SK-N-SH (cell line): ENCODE data around the gene CEP44. TPM values are rescaled to one million over a fixed set of nuclear protein-coding genes. Genes with fewer than 3 reads are reported as not detected.
A peak's percentile ranks its signal among the peaks of the same experiment; 100 is the strongest.

Source experiments
- CTCF ChIA-PET: fragments of 300-600, 350-600 bp; formaldehyde crosslinking; extraction: SDS; loops from one replicate; lab custom pipeline; 2021; lab: Yijun Ruan, JAX
- POLR2A ChIA-PET: fragments of 350-600 bp; sonication (Branson Sonifier 250); formaldehyde crosslinking; extraction: SDS; loops from one replicate; lab custom pipeline; 2020; ENCODE audit warnings: antibody characterized with exemption, inconsistent platforms; lab: Yijun Ruan, JAX
- DNase-seq: peaks from one replicate; pipeline ENCODE4 v3.0.0; 2012
- H2AFZ ChIP-seq: fragments of 200-600 bp; sonication (generic); 2 replicates; pipeline ENCODE4 v1.8.1; 2016; ENCODE audit warnings: antibody characterized with exemption, mild to moderate bottlenecking, low read depth
- H3F3A ChIP-seq: fragments of 200-600 bp; sonication (generic); replicated peaks from 2 replicates; pipeline ENCODE3; 2016; ENCODE audit warnings: antibody characterized with exemption, mild to moderate bottlenecking; ENCODE audit not compliant: insufficient read depth
- H3K27ac ChIP-seq, 2 experiments: fragments of 200-500 bp in 1 of 2; fragments of 200-600 bp in 1 of 2; sonication (Bioruptor generic) in 1 of 2; sonication (generic), shearing (Covaris generic) in 1 of 2; 2 replicates each; pipeline versions ENCODE4 v1.5.1 to v1.6.1; 2014 to 2016; ENCODE audit warnings: low read depth in 2 of 2, inconsistent platforms in 1 of 2, low read length in 1 of 2, mild to moderate bottlenecking in 1 of 2, mixed read lengths in 1 of 2
- H3K27me3 ChIP-seq: fragments of 200-600 bp; sonication (generic), shearing (Covaris generic); 2 replicates; pipeline ENCODE4 v1.6.1; 2016; ENCODE audit warnings: mixed run types; ENCODE audit not compliant: insufficient read depth
- H3K36me3 ChIP-seq, 2 experiments: fragments of 200-500 bp in 1 of 2; fragments of 200-600 bp in 1 of 2; sonication (Bioruptor generic) in 1 of 2; sonication (generic) in 1 of 2; replicated peaks in 1 of 2; 2 replicates each; pipeline versions ENCODE3 to v1.5.1; 2014 to 2016; ENCODE audit warnings: low read length in 1 of 2, mild to moderate bottlenecking in 1 of 2; ENCODE audit not compliant: insufficient read depth in 2 of 2, control insufficient read depth in 1 of 2
- H3K4me1 ChIP-seq, 2 experiments: fragments of 200-500 bp in 1 of 2; fragments of 200-600 bp in 1 of 2; sonication (Bioruptor generic) in 1 of 2; sonication (generic), shearing (Covaris generic) in 1 of 2; 2 replicates each; pipeline versions ENCODE4 v1.5.1 to v1.6.1; 2014 to 2016; ENCODE audit warnings: low read depth in 1 of 2, low read length in 1 of 2, mixed run types in 1 of 2; ENCODE audit not compliant: insufficient read depth in 2 of 2, control insufficient read depth in 1 of 2
- H3K4me2 ChIP-seq: fragments of 200-600 bp; sonication (generic), shearing (Covaris generic); 2 replicates; pipeline ENCODE4 v1.6.1; 2017; ENCODE audit warnings: mixed run types
- H3K4me3 ChIP-seq, 2 experiments: fragments of 200-500 bp in 1 of 2; fragments of 200-600 bp in 1 of 2; sonication (Bioruptor generic) in 1 of 2; sonication (generic), shearing (Covaris generic) in 1 of 2; 2 replicates each; pipeline versions ENCODE4 v1.5.1 to v1.8.1; 2014 to 2016; ENCODE audit warnings: low read depth in 2 of 2, inconsistent platforms in 1 of 2, low read length in 1 of 2, mild to moderate bottlenecking in 1 of 2, mixed read lengths in 1 of 2, moderate library complexity in 1 of 2
- H3K79me2 ChIP-seq: fragments of 200-600 bp; sonication (generic); 2 replicates; pipeline ENCODE4 v1.8.1; 2017; ENCODE audit warnings: mild to moderate bottlenecking; ENCODE audit not compliant: insufficient read depth
- H3K9ac ChIP-seq: fragments of 200-600 bp; sonication (generic); 2 replicates; pipeline ENCODE4 v1.6.1; 2017; ENCODE audit warnings: mixed run types
- H3K9me2 ChIP-seq: fragments of 200-600 bp; sonication (generic); 2 replicates; pipeline ENCODE4 v1.6.1; 2017; ENCODE audit warnings: mixed run types
- H3K9me3 ChIP-seq: fragments of 200-600 bp; sonication (generic); 2 replicates; pipeline ENCODE4 v1.6.1; 2017; ENCODE audit warnings: mixed run types, mild to moderate bottlenecking, moderate library complexity
- H4K20me1 ChIP-seq: fragments of 200-600 bp; sonication (generic); 2 replicates; pipeline ENCODE4 v1.6.1; 2017; ENCODE audit warnings: mild to moderate bottlenecking, mixed run types; ENCODE audit not compliant: insufficient read depth
- CHD2 ChIP-seq: fragments of 150-350 bp; IDR thresholded peaks from 2 replicates; pipeline ENCODE4 v1.6.1; 2018; ENCODE audit warnings: low read length; ENCODE audit not compliant: partially characterized antibody
- CTCF ChIP-seq: fragments of 200-600 bp; sonication (generic); IDR thresholded peaks from 2 replicates; pipeline ENCODE4 v1.6.1; 2017; ENCODE audit warnings: antibody characterized with exemption, mild to moderate bottlenecking, moderate library complexity
- EP300 ChIP-seq, 2 experiments: IDR thresholded peaks; 2 replicates each; pipeline versions ENCODE4 v1.4.0 to v1.6.1; 2012; ENCODE audit warnings: borderline replicate concordance in 1 of 2, low read depth in 1 of 2, low read length in 1 of 2
- FOSL2 ChIP-seq: IDR thresholded peaks from 2 replicates; pipeline ENCODE4 v1.4.0; 2012; ENCODE audit warnings: low read depth, mild to moderate bottlenecking, moderate library complexity, borderline replicate concordance
- FOXJ3 ChIP-seq: sonication (generic); formaldehyde crosslinking; IDR thresholded peaks from 2 replicates; pipeline ENCODE4 v1.5.1; 2020; ENCODE audit warnings: mild to moderate bottlenecking, missing genetic modification reagents
- GATA2 ChIP-seq: sonication (generic); formaldehyde crosslinking; IDR thresholded peaks from 2 replicates; pipeline ENCODE4 v1.5.0; 2020; ENCODE audit warnings: mild to moderate bottlenecking, missing genetic modification reagents
- JUND ChIP-seq: IDR thresholded peaks from 2 replicates; pipeline ENCODE4 v1.4.0; 2012
- MXI1 ChIP-seq: IDR thresholded peaks from 2 replicates; pipeline ENCODE4 v1.6.1; 2012; ENCODE audit warnings: mild to moderate bottlenecking, low read depth, low read length, improper control_type of control experiment
- NFIC ChIP-seq: IDR thresholded peaks from 2 replicates; pipeline ENCODE4 v1.4.0; 2012; ENCODE audit warnings: borderline replicate concordance
- RAD21 ChIP-seq: IDR thresholded peaks from 2 replicates; pipeline ENCODE4 v1.6.1; 2012; ENCODE audit warnings: mild to moderate bottlenecking, low read length
- RCOR1 ChIP-seq: fragments of 150-350 bp; IDR thresholded peaks from 2 replicates; pipeline ENCODE4 v1.6.1; 2017; ENCODE audit warnings: antibody characterized with exemption, low read length
- TCF12 ChIP-seq: IDR thresholded peaks from 2 replicates; pipeline ENCODE4 v1.4.0; 2012
- TEAD4 ChIP-seq: IDR thresholded peaks from 2 replicates; pipeline ENCODE4 v1.4.0; 2012; ENCODE audit warnings: mild to moderate bottlenecking, borderline replicate concordance; ENCODE audit not compliant: insufficient read depth
- WGBS: methylation state at CpG from one replicate; pipeline ENCODE4 v1.1.6; 2017; ENCODE audit warnings: low lambda C conversion rate; 5-methylcytosine and 5-hydroxymethylcytosine counted together
- polyA plus RNA-seq, 3 experiments: library from polyadenylated mRNA; depleted of rRNA; stranded (reverse); fragments of >200 nt; gene quantifications; 2 replicates each; pipeline ENCODE4 v1.2.3, GENCODE V29; 2012
- TF ChIP-seq, protein P1 (sequence below): IDR thresholded peaks from 2 replicates; pipeline ENCODE4; 2012
- TF ChIP-seq, protein P2 (sequence below): IDR thresholded peaks from 2 replicates; pipeline ENCODE4 v1.4.0; 2012; ENCODE audit warnings: low read depth, borderline replicate concordance

The CEP44 gene
- polyA plus RNA-seq, 1 of the 3 experiments (the other 2 are of a cell fraction): 3.8 TPM

DNA sequence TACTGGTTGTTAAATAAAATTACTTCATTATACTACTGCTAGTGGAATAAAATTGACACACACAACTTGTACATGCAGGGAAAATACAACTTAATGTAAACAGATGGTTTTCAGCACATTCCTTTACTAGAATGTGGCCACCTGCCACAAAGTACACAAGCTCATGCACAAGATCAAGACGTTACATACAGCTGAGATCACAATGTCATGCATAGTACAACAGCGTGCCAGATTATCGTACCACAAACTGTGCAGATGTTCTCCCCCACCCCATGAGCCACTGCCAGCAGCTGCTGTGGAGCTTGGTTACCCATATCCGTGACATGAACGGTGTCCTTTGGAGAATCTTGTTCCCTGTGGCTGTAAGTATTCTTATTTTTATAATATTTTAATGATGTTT, 27.9 kb upstream of the CEP44 start:
- Histone ChIP-seq H3K4me3 (no peak overlapping the region), H3K4me2 (peak overlapping the region; percentile 34; the same call in 1 of the 2 replicates), H3F3A (peaks cover 13% of the 10 kb centered on the region), H3K9ac (no peak overlapping the region), H3K9me3 (no peaks in the 10 kb centered on the region), H2AFZ (no peak overlapping the region), H3K4me1 (peaks cover 21 to 27% of the 10 kb centered on the region in 2 experiments), H4K20me1 (no peaks in the 10 kb centered on the region), H3K36me3 (peaks cover 5 to 32% of the 10 kb centered on the region in 2 experiments), H3K9me2 (no peaks in the 10 kb centered on the region; the same call in 1 of the 2 replicates), H3K79me2 (0 out of 2 replicates have a peak, but pooled peaks cover 5% of the 10 kb centered on the region), H3K27ac (peak overlapping the region; percentile 57 to 79), H3K27me3 (no peaks in the 10 kb centered on the region)
- ChIA-PET POLR2A (interaction anchor here (0.5 to 2.9 kb wide), 2 partner anchors 10 to 39 kb away, joined by 4 to 13 read pairs; no protein-coding TSS in a partner anchor), CTCF (interaction anchor here (0.8 to 1.4 kb wide), 3 partner anchors 10 to 61 kb away, joined by 3 to 4 read pairs (median 4); no protein-coding TSS in a partner anchor)
- WGBS: 28% methylated on average over 5 of the region's 5 CpGs
- no peak for DNase-seq
- TF ChIP-seq RCOR1 (0 out of 2 replicates have a peak, but pooled peaks have one; percentile 31), FOXJ3 (CRISPR knock-in tag) (no peak)

- H3K4me2 ChIP-seq: peak overlapping the region; percentile 34; the same call in 1 of the 2 replicates
- 0 out of 2 replicates have a peak, but pooled peaks cover 5% of the 10 kb centered on the region for H3K79me2 ChIP-seq
- CTCF ChIA-PET: interaction anchor here (1.2 to 1.8 kb wide), 4 partner anchors 10 to 54 kb away, joined by 3 to 4 read pairs (median 4); no protein-coding TSS in a partner anchor
- TF ChIP-seq TCF12 (peak; percentile 33; the same call in 1 of the 2 replicates), RAD21 (no peak), CTCF (no peak), MXI1 (no peak), FOSL2 (peak; percentile 50; the same call in 1 of the 2 replicates), CHD2 (no peak), GATA2 (CRISPR knock-in tag) (no peak), EP300 (IDR thresholded peaks at IDR 0.05; ENCODE audit: borderline replicate concordance in 1 of 2, low read depth in 1 of 2, low read length in 1 of 2) (peak in 1 of 2 experiments; percentile 25; a peak in 1 of 4 replicates), NFIC (peak; percentile 74), TEAD4 (no peak), JUND (peak; percentile 63)
- TF ChIP-seq, protein P1, sequence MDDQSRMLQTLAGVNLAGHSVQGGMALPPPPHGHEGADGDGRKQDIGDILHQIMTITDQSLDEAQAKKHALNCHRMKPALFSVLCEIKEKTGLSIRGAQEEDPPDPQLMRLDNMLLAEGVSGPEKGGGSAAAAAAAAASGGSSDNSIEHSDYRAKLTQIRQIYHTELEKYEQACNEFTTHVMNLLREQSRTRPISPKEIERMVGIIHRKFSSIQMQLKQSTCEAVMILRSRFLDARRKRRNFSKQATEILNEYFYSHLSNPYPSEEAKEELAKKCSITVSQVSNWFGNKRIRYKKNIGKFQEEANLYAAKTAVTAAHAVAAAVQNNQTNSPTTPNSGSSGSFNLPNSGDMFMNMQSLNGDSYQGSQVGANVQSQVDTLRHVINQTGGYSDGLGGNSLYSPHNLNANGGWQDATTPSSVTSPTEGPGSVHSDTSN: peak; percentile 59
- TF ChIP-seq, protein P2, sequence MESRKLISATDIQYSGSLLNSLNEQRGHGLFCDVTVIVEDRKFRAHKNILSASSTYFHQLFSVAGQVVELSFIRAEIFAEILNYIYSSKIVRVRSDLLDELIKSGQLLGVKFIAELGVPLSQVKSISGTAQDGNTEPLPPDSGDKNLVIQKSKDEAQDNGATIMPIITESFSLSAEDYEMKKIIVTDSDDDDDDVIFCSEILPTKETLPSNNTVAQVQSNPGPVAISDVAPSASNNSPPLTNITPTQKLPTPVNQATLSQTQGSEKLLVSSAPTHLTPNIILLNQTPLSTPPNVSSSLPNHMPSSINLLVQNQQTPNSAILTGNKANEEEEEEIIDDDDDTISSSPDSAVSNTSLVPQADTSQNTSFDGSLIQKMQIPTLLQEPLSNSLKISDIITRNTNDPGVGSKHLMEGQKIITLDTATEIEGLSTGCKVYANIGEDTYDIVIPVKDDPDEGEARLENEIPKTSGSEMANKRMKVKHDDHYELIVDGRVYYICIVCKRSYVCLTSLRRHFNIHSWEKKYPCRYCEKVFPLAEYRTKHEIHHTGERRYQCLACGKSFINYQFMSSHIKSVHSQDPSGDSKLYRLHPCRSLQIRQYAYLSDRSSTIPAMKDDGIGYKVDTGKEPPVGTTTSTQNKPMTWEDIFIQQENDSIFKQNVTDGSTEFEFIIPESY: no peak
- TF ChIP-seq, all 33 proteins: peak for 6
- H3K4me3 ChIP-seq: no peak overlapping the region
- H3F3A ChIP-seq: peaks cover 13% of the 10 kb centered on the region
- DNase-seq: no peak
- H3K36me3 ChIP-seq: peaks cover 5 to 32% of the 10 kb centered on the region in 2 experiments
- no peaks in the 10 kb centered on the region for H3K9me3 ChIP-seq
- no peaks in the 10 kb centered on the region for H4K20me1 ChIP-seq
- no peak overlapping the region for H3K9ac ChIP-seq
- peak overlapping the region; percentile 57 to 79 for H3K27ac ChIP-seq
- no peak overlapping the region for H2AFZ ChIP-seq
- H3K9me2 ChIP-seq: no peaks in the 10 kb centered on the region; the same call in 1 of the 2 replicates
- WGBS: 19% methylated on average over 1 of the region's 1 CpG
- H3K4me1 ChIP-seq: peaks cover 25 to 27% of the 10 kb centered on the region in 2 experiments
- POLR2A ChIA-PET: interaction anchor here (2.9 kb wide), 1 partner anchor 40 kb away, joined by 13 read pairs; no protein-coding TSS in a partner anchor
- no peaks in the 10 kb centered on the region for H3K27me3 ChIP-seq
Measured at GRCh38 chr4:174256277-174256713, 27.4 kb upstream of the CEP44 start.
